Osteocyte (in vitro differentiated cells): ENCODE results near the gene AGXT. TPM values are rescaled to one million over a fixed set of nuclear protein-coding genes. Genes with fewer than 3 reads are reported as not detected.

Experiments used
- DNase-seq: peaks from one replicate; pipeline ENCODE4 v3.0.0; 2021; ENCODE audit warnings: mixed read lengths; ENCODE audit not compliant: unreplicated experiment; ENCODE audit errors: extremely low spot score
- H3K27ac Mint-ChIP-seq: one replicate; pipeline ENCODE4 v1.8.0; 2021; ENCODE audit warnings: mild to moderate bottlenecking, mixed read lengths; ENCODE audit not compliant: unreplicated experiment
- H3K27me3 Mint-ChIP-seq: one replicate; pipeline ENCODE4 v1.8.0; 2021; ENCODE audit warnings: mixed read lengths; ENCODE audit not compliant: unreplicated experiment
- H3K36me3 Mint-ChIP-seq: one replicate; pipeline ENCODE4 v1.8.0; 2021; ENCODE audit warnings: mixed read lengths; ENCODE audit not compliant: unreplicated experiment
- H3K4me1 Mint-ChIP-seq: one replicate; pipeline ENCODE4 v1.8.0; 2021; ENCODE audit warnings: mixed read lengths; ENCODE audit not compliant: unreplicated experiment
- H3K4me3 Mint-ChIP-seq: one replicate; pipeline ENCODE4 v1.8.0; 2021; ENCODE audit warnings: mild to moderate bottlenecking, moderate library complexity, mixed read lengths; ENCODE audit not compliant: unreplicated experiment
- H3K9me3 Mint-ChIP-seq: one replicate; pipeline ENCODE4 v1.8.0; 2021; ENCODE audit warnings: mixed read lengths; ENCODE audit not compliant: unreplicated experiment
- total RNA-seq: library from RNA; stranded (reverse); gene quantifications from 2 replicates; pipeline ENCODE4 v1.2.1, GENCODE V29; 2021
- TF ChIP-seq, protein P1 (sequence below): fragments of 200-600 bp; sonication (generic); IDR thresholded peaks from 2 replicates; pipeline ENCODE4 v1.5.0; 2021; ENCODE audit warnings: antibody characterized with exemption, mild to moderate bottlenecking, moderate library complexity

AGXT gene
- total RNA-seq, 1 donor from 2014 or later, result not detected

DNA sequence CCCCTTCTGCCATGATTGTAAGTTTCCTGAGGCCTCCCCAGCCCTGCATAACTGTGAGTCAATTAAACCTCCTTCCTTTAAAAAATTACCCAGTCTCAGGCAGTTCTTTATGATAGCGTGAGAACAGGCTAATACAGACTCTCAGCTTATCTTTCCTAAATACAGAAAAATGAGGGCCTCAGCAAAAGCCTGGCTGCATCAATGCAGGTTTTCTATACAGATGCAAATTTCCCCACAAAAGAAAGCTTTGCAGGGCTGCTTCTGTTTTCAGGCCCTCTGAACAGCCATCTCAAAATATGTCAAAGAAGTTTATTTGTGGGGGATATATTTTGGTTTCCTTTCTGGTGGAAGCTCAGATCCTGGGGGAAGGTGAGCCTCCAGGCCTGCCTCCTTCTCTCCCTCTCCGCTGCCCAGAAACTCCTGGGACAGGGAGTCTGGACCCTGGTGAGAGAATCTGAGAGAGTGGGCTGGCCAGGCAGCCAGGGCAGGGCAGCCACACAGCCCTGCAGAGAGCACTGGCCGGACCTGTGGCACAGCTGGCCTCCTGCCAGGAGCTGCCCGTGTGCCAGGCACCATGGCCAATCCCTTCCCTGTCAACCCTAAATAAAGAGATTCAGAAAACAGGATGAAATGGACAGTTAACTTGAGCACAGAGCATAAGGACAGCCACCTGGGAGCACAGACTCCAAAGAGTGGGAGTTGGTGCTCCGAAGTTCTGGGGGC lies 21.6 kb upstream of the AGXT start:
- no peaks in the 10 kb centered on the region for H3K4me1 Mint-ChIP-seq
- H3K27ac Mint-ChIP-seq, result no peak overlapping the region
- no peak overlapping the region for H3K4me3 Mint-ChIP-seq
- H3K27me3 Mint-ChIP-seq, result peaks cover 34% of the 10 kb centered on the region
- no peak for DNase-seq
- TF ChIP-seq, protein P1, sequence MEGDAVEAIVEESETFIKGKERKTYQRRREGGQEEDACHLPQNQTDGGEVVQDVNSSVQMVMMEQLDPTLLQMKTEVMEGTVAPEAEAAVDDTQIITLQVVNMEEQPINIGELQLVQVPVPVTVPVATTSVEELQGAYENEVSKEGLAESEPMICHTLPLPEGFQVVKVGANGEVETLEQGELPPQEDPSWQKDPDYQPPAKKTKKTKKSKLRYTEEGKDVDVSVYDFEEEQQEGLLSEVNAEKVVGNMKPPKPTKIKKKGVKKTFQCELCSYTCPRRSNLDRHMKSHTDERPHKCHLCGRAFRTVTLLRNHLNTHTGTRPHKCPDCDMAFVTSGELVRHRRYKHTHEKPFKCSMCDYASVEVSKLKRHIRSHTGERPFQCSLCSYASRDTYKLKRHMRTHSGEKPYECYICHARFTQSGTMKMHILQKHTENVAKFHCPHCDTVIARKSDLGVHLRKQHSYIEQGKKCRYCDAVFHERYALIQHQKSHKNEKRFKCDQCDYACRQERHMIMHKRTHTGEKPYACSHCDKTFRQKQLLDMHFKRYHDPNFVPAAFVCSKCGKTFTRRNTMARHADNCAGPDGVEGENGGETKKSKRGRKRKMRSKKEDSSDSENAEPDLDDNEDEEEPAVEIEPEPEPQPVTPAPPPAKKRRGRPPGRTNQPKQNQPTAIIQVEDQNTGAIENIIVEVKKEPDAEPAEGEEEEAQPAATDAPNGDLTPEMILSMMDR, result no peak
- H3K36me3 Mint-ChIP-seq, result no peaks in the 10 kb centered on the region
- H3K9me3 Mint-ChIP-seq, result no peaks in the 10 kb centered on the region

DNA sequence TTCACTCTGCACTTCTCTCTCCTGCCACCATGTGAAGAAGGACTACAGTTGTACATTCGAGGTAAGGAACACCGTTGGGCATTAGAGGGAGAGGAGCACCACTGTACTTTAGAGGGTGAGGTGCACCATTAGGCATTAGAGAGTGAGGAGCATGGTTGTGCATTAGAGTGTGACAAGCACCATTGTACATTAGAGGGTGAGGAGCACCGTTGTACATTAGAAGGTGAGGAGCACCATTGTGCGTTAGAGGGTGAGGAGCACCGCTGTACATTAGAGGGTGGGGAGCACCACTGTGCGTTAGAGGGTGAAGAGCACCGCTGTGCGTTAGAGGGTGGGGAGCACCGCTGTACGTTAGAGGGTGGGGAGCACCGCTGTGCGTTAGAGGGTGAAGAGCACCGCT lies 20.8 kb upstream of the AGXT start:
- Mint-ChIP-seq H3K27ac (no peak overlapping the region), H3K9me3 (no peaks in the 10 kb centered on the region), H3K36me3 (no peaks in the 10 kb centered on the region), H3K27me3 (peaks cover 35% of the 10 kb centered on the region), H3K4me3 (no peak overlapping the region), H3K4me1 (no peaks in the 10 kb centered on the region)
- TF ChIP-seq, protein P1, result no peak
- no peak for DNase-seq

DNA sequence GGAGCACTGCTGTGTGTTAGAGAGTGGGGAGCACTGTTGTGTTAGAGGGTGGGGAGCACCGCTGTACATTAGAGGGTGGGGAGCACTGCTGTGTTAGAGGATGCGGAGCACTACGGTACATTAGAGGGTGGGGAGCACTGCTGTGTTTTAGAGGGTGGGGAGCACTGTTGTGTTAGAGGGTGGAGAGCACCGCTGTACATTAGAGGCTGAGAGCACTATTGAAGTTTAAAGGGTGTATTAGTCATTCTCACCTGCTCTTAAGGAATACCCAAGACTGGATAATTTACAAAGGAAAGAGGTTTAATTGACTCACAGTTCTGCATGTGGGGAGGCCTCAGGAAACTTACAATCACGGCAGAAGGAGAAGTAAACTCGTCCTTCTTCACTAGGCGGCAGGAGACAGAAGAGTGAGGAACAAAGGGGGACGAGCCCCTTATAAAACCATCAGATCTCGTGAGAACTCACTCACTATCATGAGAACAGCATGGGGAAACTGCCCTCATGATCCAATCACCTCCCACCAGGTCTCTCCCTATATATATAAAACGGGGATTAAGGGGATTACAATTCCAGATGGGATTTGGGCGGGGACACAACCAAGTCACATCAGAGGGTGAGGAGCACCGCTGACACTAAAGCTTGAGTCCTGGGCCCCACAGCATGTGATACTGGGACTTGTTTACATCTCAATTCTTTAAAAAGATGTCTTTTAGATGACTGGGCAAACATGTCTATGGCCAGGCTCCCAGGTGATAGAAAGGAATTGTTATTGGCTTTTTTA lies 19.5 kb upstream of the AGXT start:
- no peak for DNase-seq
- Mint-ChIP-seq H3K27ac (no peak overlapping the region), H3K27me3 (peaks cover 29% of the 10 kb centered on the region), H3K4me3 (no peak overlapping the region), H3K36me3 (no peaks in the 10 kb centered on the region), H3K4me1 (no peaks in the 10 kb centered on the region), H3K9me3 (peaks cover 1% of the 10 kb centered on the region)
- TF ChIP-seq, protein P1, result no peak

DNA sequence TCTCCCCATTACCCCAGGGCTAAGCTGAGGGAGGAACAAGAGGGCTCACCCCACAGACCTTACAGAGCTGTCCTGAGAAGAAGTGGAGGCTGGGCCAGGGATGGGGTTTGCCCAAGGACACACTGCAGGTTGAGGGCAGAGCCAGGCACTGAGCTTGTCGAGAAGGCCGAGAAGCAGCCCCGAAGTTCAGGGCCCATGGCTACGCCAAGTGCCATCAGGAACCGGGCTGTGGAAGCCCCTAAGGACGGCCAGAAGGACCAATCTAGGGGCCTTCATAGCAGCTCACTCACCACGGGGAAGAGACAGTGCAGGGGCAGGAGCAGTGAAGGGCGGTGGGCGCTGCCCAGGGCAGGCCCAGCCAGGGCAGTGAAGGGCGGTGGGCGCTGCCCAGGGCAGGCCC lies 18.6 kb upstream of the AGXT start:
- Mint-ChIP-seq H3K4me1 (no peaks in the 10 kb centered on the region), H3K9me3 (peaks cover 9% of the 10 kb centered on the region), H3K36me3 (no peaks in the 10 kb centered on the region), H3K4me3 (no peak overlapping the region), H3K27me3 (peaks cover 23% of the 10 kb centered on the region), H3K27ac (no peak overlapping the region)
- TF ChIP-seq, protein P1, result no peak
- no peak for DNase-seq

DNA sequence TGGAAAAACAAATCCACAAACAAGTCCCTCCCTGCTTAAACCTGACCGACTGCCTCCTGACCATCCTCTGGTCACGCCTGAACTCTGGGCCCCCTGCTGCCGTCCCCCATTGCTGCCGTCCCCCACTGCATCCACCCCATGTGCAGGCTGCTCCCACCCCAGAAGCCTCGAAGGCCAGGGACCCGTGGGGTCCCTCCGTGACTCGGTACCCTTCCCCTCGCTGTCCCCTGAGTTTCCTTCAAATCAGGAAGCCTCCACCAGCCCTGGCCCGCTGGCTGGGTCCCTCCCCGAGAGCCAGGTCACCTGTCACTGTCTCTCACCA lies 17.9 kb upstream of the AGXT start:
- TF ChIP-seq, protein P1, result no peak
- no peak for DNase-seq
- Mint-ChIP-seq H3K27me3 (peaks cover 19% of the 10 kb centered on the region), H3K27ac (no peak overlapping the region), H3K4me1 (no peaks in the 10 kb centered on the region), H3K36me3 (no peaks in the 10 kb centered on the region), H3K9me3 (peaks cover 9% of the 10 kb centered on the region), H3K4me3 (no peak overlapping the region)
